ENCODE data around the gene PLEKHG5. TPM values are rescaled to one million over a fixed set of nuclear protein-coding genes. Genes with fewer than 3 reads are reported as not detected.
"Not testable (repeated sequence)": the region's sequence is repeated elsewhere in the genome, so short reads cannot be mapped to it uniquely, and the experiment has no call there.

PLEKHG5 gene
- total RNA-seq, 1 donor: 11.2 TPM

DNA sequence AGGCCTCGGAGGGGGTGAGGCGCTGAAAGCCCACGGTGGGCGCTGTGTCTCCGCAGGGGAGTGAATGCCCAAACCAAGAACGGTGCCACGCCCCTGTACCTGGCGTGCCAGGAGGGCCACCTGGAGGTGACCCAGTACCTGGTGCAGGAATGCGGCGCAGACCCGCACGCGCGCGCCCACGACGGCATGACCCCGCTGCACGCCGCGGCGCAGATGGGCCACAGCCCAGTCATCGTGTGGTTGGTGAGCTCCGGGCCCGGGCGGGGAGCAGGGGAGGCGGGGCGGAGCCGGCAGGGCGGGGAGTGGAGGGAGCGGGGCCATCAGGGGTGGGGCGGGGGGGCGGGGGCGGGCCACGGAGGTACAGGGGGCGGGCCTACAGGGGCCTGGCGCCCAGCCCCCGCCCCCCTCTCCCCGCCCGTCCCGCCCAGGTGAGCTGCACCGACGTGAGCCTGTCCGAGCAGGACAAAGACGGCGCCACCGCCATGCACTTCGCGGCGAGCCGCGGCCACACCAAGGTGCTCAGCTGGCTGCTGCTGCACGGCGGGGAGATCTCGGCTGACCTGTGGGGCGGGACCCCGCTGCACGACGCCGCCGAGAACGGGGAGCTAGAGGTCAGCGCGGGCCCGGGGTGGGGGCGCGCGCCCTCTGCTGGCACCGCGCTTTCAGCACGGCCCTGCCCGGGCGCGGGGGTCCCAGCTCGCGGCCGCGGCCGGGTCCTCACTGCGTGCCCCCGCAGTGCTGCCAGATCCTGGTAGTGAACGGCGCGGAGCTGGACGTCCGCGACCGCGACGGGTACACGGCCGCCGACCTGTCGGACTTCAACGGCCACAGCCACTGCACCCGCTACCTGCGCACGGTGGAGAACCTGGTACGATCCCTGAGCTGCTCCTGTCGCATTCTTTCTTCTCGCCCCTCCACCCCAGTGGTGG is 51.0 kb downstream of the PLEKHG5 start:
- TF ChIP-seq, protein P1, sequence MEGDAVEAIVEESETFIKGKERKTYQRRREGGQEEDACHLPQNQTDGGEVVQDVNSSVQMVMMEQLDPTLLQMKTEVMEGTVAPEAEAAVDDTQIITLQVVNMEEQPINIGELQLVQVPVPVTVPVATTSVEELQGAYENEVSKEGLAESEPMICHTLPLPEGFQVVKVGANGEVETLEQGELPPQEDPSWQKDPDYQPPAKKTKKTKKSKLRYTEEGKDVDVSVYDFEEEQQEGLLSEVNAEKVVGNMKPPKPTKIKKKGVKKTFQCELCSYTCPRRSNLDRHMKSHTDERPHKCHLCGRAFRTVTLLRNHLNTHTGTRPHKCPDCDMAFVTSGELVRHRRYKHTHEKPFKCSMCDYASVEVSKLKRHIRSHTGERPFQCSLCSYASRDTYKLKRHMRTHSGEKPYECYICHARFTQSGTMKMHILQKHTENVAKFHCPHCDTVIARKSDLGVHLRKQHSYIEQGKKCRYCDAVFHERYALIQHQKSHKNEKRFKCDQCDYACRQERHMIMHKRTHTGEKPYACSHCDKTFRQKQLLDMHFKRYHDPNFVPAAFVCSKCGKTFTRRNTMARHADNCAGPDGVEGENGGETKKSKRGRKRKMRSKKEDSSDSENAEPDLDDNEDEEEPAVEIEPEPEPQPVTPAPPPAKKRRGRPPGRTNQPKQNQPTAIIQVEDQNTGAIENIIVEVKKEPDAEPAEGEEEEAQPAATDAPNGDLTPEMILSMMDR (IDR thresholded peaks at IDR 0.05; ENCODE audit: insufficient read depth, low read depth, low read length): peak; percentile 3
- DNase-seq (ENCODE audit: low read depth): no peak
- H3K4me3 ChIP-seq (ENCODE audit: low read depth, low read length): no peak overlapping the region

DNA sequence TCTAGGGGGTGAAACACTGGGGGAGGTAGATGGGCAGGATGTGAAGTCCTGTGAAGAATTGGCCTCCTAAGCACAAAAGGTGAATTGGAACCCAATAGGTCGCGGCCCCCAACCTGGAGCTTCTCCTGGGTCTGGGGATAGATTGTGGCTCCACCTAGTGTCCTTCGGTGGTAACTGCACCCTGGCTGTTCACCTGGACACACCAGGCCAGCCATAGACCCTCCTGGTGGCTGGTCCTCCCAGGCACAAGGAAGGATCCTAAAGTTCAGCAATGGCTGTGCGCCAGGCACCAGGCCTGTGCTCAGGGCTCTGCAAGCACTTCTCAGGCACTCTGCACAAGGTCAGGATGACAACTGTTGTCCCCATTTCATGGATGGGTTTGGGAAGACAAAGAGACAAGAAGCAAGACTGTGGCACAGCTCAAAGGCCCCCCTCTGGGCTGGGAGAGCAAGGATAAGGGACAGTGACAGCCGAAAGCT is 53.4 kb downstream of the PLEKHG5 start:
- H3K4me3 ChIP-seq (ENCODE audit: low read depth, low read length): no peak overlapping the region
- DNase-seq (ENCODE audit: low read depth): peak; percentile 52
- TF ChIP-seq, protein P1 (IDR thresholded peaks at IDR 0.05; ENCODE audit: insufficient read depth, low read depth, low read length): peak; percentile 87

DNA sequence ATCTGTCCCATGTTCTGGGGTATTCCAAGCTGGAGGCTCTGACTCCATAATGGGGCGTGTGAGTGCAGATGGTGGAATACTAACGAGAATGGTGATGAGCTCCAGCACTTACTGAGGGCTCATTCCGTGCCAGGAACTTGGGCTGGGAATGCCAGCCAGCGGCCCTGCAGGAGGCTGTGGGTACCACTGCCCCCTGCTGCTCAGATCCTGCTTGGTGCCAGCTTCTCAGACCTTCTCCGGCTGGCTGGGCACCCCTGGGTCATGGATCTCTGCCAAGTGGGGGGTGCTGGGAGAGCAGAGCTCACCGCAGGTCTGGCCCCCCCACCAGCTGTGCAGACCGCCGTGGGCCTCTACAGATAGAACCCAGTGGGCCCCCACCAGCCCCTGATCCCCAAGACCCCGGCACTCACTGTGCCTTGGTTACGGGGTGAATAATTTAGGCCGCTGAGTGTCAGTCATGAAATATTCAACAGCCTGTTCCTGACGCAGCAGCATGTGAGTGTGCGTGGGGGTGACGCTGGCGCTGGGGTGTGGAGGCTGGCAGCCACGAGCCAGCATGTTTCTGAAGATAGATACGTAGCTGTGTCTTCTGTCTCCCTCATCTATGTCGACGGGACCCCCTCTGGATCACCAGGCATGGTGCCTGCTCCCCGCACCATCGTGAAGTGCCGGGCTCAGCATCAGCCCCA is 54.3 kb downstream of the PLEKHG5 start:
- TF ChIP-seq, protein P1 (IDR thresholded peaks at IDR 0.05; ENCODE audit: insufficient read depth, low read depth, low read length): peak; percentile 3
- not testable (repeated sequence) for DNase-seq (ENCODE audit: low read depth); H3K4me3 ChIP-seq (ENCODE audit: low read depth, low read length)

DNA sequence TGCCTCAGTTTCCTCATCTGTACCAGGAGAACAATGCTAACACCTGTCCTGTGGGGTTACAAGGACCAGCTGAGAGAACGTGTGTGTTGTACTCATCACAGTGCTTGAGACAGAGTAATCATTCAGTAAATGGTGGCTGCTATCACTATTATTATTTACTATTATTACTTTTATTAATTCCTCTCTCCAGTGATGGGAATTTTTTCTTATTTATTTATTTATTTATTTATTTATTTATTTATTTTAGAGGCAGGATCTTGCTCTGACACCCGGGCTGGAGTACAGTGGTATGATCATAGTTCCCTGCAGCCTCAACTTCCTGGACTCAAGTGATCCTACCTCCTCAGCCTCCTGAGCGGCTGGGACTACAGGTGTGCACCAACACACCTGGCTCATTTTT is 55.2 kb downstream of the PLEKHG5 start:
- not testable (repeated sequence) for DNase-seq (ENCODE audit: low read depth); H3K4me3 ChIP-seq (ENCODE audit: low read depth, low read length)

DNA sequence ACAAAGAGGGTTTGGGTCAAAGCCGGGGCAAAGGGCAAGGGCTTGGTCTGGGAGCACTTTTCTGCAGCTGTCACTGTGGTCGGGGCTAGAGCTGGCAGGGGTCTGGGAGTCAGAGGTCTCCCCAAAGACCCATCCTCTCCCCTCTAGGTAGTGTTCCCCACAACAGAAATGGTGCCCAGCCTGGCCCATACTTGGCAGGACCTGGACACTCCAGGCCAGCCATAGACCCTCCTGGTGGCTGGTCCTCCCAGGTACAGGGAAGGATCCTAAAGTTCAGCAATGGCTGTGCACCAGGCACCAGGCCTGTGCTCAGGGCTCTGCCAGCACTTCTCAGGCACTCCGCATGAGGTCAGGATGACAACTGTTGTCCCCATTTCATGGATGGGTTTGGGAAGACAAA is 55.9 kb downstream of the PLEKHG5 start:
- TF ChIP-seq, protein P1 (IDR thresholded peaks at IDR 0.05; ENCODE audit: insufficient read depth, low read depth, low read length): no peak
- H3K4me3 ChIP-seq (ENCODE audit: low read depth, low read length): no peak overlapping the region
- no peak for DNase-seq (ENCODE audit: low read depth)

DNA sequence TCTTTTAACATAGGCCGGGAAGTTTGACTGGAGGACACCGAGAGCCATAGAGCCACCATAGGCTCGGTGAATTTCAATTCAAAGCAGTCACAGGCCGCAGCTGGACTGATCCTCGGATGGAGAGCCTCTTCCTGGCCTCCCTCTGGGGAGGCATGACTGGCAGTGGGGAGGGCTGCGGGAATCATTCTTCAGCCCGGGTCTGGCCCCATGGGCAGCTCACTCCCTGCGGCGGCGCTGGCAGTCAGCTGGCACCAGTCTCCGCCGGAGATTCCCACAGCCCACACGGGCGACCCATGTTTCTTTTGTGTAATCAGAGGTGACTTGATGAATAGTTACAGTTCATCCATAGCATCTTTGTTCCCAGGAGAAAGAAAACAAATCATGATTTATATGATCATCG is 56.3 kb downstream of the PLEKHG5 start:
- TF ChIP-seq, protein P1 (IDR thresholded peaks at IDR 0.05; ENCODE audit: insufficient read depth, low read depth, low read length): no peak
- no peak for DNase-seq (ENCODE audit: low read depth)

DNA sequence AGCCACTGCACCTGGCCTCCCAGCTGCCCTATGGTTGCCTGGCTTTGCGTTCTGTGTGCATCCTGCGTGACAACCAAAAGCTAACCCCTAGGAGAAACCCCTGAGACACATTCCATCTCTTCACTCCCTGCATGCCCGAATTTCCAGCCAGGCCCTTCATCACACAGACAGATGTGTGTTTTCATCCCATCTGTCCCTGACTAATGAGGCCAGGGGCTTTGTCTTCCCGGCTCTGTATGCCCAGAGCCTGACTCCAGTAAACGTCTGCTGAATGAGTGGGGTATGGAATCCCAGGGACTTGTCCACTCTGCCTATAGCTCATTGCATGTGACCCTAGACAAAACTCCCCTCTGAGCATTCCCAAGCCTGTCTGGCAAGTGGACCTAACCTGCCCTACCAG is 57.3 kb downstream of the PLEKHG5 start:
- no peak overlapping the region for H3K4me3 ChIP-seq (ENCODE audit: low read depth, low read length)
- no peak for DNase-seq (ENCODE audit: low read depth)
- TF ChIP-seq, protein P1 (IDR thresholded peaks at IDR 0.05; ENCODE audit: insufficient read depth, low read depth, low read length): no peak

More for the DNA sequence above, 56.3 kb downstream of the PLEKHG5 start:
- H3K4me3 ChIP-seq (ENCODE audit: low read depth, low read length): no peak overlapping the region

DNA sequence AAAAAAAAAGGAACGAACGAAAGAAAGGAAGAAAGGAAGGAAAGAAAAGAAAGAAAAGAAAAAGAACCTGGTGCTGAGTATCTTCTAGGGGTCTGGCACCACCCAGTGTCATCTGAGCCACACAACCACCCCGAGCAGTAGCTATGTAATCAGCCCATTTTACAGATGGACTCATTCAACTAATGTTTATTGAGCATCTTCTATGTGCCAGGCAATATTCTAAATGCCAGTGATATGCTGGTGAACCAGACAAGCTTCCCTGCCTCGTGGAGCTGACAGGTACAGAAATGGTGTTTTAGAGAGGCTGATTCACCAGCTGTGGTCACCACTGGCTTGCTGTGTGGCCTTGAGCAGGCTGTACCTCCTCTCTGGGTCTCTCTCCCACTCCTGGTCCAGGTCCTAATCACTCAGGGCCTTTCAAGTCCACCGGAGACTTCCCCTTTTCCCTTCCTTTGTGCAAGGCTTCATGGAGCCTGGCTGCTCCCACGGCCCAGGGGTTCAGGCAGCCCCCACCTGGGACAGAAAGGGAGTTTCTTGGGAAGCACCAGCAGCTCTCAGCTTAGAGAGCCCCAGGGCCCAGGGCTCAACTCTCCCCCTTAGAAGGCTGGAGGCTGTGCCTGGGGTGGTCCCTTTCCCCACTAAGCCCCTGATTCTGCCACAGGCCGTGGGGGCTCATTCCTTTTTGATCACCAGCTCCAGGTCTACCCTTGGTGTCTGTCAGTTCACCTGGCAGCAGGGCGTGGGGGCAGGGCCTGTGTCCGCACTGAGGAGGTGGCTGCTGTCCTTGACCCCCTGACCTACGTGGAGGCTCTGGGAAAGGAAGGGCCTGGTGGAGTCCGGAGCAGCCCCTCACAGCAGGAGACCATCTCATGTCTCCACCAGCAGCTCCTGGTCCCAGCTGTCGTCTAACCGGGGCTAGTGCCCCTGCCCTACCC is 59.6 kb downstream of the PLEKHG5 start:
- H3K4me3 ChIP-seq (ENCODE audit: low read depth, low read length): not testable (repeated sequence)

DNA sequence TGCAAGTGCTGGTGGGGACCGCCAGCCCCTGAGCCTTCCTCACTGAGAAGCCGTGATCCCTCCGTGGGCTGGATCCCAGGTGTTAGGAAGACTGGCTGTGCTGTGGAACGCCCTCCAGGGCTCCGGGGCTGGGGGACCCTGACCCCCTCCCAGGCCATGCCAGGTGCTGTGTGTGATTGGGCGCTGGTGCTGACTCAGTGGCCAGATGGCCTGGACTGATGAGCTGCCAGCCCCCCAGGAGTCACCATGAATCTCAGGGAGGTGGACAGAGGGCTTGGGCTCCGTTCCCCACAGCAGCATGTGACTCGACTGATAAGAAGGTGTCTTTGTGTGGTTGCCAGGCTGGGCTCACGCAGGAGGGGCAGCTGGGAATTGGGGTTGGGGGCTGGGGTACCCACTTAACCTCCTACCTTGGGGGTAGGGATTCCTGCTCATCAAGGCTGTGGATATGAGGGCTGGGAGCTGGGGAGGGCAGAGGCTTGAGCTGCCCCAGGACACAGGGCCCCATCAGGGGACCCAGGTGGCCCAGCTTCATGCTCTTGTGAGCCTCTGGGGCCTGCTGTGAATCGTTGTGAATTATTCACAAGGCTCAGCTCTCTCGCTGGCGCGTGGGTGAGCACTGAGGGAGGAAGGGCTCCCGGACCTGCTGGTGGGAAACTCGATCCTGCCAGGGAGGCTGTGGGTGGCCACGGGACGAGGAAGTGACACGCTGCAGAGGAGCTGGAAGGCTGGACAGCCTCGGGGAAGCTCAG is 61.6 kb downstream of the PLEKHG5 start:
- not testable (repeated sequence) for DNase-seq (ENCODE audit: low read depth)

More for the DNA sequence above, 59.6 kb downstream of the PLEKHG5 start:
- DNase-seq (ENCODE audit: low read depth): not testable (repeated sequence)

More for the DNA sequence above, 61.6 kb downstream of the PLEKHG5 start:
- H3K4me3 ChIP-seq (ENCODE audit: low read depth, low read length): not testable (repeated sequence)
